Measurements from ENCODE around the gene ADGRV1. TPM values are rescaled to one million over a fixed set of nuclear protein-coding genes. Genes with fewer than 3 reads are reported as not detected.

Gene ADGRV1
- total and polyA plus RNA-seq, 7 donors, result 0.05 to 0.83 (median 0.11) TPM; not detected in 1

DNA sequence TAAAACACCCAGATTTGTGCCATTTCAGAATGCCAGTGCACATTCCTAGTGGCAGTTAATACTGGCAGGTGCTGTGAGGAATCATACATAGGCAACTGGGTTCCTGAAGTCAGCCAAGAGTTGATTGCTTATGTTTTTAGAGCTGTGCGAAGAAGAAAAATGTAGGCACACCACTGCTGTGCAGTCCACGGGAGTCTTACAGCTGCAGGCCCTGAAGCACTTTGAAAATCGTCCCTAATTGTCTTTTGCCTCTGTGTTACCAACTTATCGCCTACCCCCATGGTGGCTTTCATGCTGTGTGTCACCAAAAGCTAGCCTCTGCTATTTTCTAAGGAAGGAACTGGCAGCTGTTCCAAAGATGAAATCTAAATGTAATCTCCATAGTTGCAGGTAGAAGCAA, 560.6 kb downstream of the ADGRV1 start:
- intact Hi-C loops (cut with DNase I), result no loop called here
- ATAC-seq, result no peak
- Histone ChIP-seq H3K27ac (no peak overlapping the region), H3K36me3 (ENCODE audit: insufficient read depth in 1 of 2, low read depth in 1 of 2) (no peaks in the 10 kb centered on the region), H3K9me3 (no peaks in the 10 kb centered on the region), H3K27me3 (ENCODE audit: insufficient read depth in 3 of 3, low read length in 2 of 3) (no peaks in the 10 kb centered on the region), H3K4me3 (no peak overlapping the region), H3K4me1 (peaks cover 2% of the 10 kb centered on the region)
- TF ChIP-seq, protein P1, sequence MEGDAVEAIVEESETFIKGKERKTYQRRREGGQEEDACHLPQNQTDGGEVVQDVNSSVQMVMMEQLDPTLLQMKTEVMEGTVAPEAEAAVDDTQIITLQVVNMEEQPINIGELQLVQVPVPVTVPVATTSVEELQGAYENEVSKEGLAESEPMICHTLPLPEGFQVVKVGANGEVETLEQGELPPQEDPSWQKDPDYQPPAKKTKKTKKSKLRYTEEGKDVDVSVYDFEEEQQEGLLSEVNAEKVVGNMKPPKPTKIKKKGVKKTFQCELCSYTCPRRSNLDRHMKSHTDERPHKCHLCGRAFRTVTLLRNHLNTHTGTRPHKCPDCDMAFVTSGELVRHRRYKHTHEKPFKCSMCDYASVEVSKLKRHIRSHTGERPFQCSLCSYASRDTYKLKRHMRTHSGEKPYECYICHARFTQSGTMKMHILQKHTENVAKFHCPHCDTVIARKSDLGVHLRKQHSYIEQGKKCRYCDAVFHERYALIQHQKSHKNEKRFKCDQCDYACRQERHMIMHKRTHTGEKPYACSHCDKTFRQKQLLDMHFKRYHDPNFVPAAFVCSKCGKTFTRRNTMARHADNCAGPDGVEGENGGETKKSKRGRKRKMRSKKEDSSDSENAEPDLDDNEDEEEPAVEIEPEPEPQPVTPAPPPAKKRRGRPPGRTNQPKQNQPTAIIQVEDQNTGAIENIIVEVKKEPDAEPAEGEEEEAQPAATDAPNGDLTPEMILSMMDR (IDR thresholded peaks at IDR 0.05), result no peak
- DNase-seq, result no peak
- WGBS, 3 donors, result 68 to 87% (median 73%) methylated on average over 4 of the region's 4 CpGs

DNA sequence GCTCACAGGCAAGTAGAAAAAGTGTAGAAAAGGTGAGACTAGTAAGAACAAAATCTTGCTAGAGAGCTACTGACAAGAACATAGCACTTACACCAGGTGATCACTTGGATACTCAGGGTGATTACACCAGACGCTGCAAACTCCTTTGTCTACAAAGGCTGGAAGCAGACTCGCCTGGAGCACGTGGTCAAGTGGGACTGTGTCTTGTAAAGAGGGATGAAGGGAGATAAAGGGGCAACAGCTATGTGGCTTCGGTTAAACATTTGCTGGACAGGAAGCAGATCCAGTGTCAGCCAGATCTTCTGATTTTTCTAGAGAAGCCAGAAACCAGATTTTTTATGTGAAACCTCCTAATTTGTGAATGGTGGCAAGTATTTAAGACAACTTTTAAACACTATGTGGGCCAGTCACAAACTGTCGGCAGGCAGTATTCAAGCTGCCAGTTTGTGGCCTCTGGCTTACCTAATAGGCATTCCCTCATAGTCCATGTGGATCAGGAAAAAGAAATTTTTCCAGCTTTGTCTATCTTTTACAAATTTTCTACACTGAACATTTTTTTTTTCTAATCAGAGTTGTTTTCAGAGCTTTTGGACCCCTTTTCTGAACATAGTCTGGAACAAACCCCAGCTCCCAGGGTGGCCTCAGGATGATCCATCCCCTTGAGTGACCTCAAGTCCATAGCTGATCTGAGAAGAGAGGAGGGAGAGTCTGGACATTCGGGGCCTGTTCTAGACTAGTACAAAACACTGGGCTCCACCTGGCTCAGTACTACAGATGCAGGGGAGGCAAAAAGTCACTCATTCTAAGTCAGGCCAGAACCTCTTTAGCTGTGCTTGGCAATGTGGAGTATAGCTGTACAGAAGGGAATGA, 561.6 kb downstream of the ADGRV1 start:
- peak in 1 of 2 donors; percentile 52 for DNase-seq
- Histone ChIP-seq H3K4me1 (peaks cover 8% of the 10 kb centered on the region), H3K9me3 (no peaks in the 10 kb centered on the region), H3K27me3 (ENCODE audit: insufficient read depth in 3 of 3, low read length in 2 of 3) (no peaks in the 10 kb centered on the region), H3K4me3 (no peak overlapping the region), H3K27ac (no peak overlapping the region), H3K36me3 (ENCODE audit: insufficient read depth in 1 of 2, low read depth in 1 of 2) (no peaks in the 10 kb centered on the region)
- peak in 3 of 4 donors; percentile 31 to 68 (median 59) for ATAC-seq
- TF ChIP-seq, protein P1 (IDR thresholded peaks at IDR 0.05), result no peak
- WGBS, 3 donors, result 56 to 58% (median 57%) methylated on average over 6 of the region's 6 CpGs
- intact Hi-C loops (cut with DNase I), result loop anchor here in 1 of 2 donors (5.0 kb wide), 1 partner anchor 42 kb away; no protein-coding TSS in a partner anchor

DNA sequence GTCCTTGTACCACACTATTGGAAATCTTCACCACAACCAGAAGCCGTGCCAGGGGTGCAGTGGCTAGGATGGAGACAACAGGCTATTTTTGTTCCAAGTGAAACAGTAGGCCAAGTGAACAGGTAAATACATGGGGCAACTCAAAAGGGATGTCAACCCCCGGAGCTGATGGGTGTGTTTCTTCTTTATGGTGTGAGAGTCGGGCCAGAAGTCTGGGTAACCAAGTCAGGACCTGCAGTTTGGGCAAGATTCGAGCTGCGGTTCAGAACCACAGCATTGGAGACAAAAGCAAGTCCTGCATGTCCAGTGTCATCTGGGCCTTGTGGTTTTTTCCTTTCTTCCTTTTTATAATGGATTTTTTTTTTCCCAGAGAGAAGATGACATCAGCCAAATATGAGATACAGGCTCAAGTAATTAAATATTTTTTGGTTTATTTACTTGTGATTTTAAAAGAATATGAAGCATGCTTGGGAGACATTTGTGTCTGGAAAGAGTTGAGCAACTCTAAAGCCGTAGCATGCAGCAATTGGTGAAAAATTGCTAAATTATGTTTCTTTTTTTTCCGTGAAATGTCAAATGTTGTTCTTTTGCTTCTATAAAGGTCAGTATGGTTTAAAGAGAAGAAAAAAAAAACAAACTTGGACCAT, 562.9 kb downstream of the ADGRV1 start:
- intact Hi-C loops (cut with DNase I), result loop anchor here in 1 of 2 donors (5.0 kb wide), 1 partner anchor 41 kb away; no protein-coding TSS in a partner anchor

DNA sequence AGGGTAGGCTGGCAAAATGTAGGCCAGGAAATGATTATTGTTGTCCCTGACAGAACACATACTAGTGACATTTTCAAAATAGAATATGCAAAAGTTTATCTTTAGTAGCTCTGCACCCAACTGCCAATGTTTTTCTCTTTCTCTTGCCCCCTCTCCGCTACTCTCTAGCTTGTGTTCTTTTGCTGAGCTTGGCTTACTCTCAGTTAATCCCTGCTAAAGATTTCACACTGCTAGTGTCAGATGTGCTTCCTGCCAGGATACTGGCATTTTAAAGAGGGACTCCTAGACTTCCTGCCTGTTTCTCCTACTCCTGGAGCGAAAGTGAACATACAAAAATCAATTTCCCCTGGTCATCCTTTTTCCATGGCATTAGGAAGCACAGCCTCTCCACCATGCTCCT, 564.1 kb downstream of the ADGRV1 start:
- H3K36me3 ChIP-seq (ENCODE audit: insufficient read depth in 1 of 2, low read depth in 1 of 2), result no peaks in the 10 kb centered on the region
- no peaks in the 10 kb centered on the region for H3K27me3 ChIP-seq (ENCODE audit: insufficient read depth in 3 of 3, low read length in 2 of 3)
- intact Hi-C loops (cut with DNase I), result loop anchor here in 1 of 2 donors (5.0 kb wide), 1 partner anchor 40 kb away; no protein-coding TSS in a partner anchor
- TF ChIP-seq, protein P1 (IDR thresholded peaks at IDR 0.05), result no peak
- peaks cover 8% of the 10 kb centered on the region for H3K4me1 ChIP-seq
- no peak overlapping the region for H3K4me3 ChIP-seq
- 42 to 66% (median 59%) methylated on average over 2 of the region's 2 CpGs for WGBS, 3 donors
- DNase-seq (no peak), ATAC-seq (peak in 1 of 4 donors; percentile 50)
- peak overlapping the region; percentile 26 for H3K27ac ChIP-seq
- H3K9me3 ChIP-seq, result no peaks in the 10 kb centered on the region

More for the DNA sequence above, 562.9 kb downstream of the ADGRV1 start:
- no peaks in the 10 kb centered on the region for H3K27me3 ChIP-seq (ENCODE audit: insufficient read depth in 3 of 3, low read length in 2 of 3)
- 67 to 79% (median 72%) methylated on average over 7 of the region's 7 CpGs for WGBS, 3 donors
- H3K4me1 ChIP-seq, result peaks cover 8% of the 10 kb centered on the region
- no peak overlapping the region for H3K4me3 ChIP-seq
- DNase-seq (no peak), ATAC-seq (peak in 1 of 4 donors; percentile 39)
- peak overlapping the region; percentile 30 for H3K27ac ChIP-seq
- H3K36me3 ChIP-seq (ENCODE audit: insufficient read depth in 1 of 2, low read depth in 1 of 2), result no peaks in the 10 kb centered on the region
- TF ChIP-seq, protein P1 (IDR thresholded peaks at IDR 0.05), result no peak
- H3K9me3 ChIP-seq, result no peaks in the 10 kb centered on the region
